ENCODE measurements around the gene NKAIN2.

Gene NKAIN2

GRCh38 chr6:124599656-124600055 is 796.0 kb downstream of the NKAIN2 start:
- no peak for DNase-seq (ENCODE audit: low spot score)

DNA sequence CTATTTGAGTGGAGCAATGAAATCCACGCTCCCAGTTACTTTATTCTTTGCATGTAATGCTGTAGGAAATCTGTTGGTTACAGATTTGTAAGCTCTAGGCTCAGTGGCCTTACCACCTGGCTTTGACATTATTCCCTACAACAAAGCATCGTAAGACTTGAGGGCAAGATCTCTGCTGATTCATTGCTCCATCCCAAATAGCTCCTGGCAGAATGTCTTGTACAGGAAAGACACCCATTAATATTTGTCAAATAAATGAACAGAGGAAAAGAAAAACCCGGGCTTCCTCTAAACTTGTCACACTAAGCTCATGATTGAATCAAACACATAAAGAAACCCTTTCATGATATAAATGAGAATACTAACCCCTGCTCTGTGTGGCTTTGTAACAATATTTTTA is 801.1 kb downstream of the NKAIN2 start:
- no peak for DNase-seq (ENCODE audit: low spot score)

- DNase-seq (ENCODE audit: low spot score), result no peak
Measured at GRCh38 chr6:124607119-124607627, 803.5 kb downstream of the NKAIN2 start.

GRCh38 chr6:124613031-124613430 is 809.4 kb downstream of the NKAIN2 start:
- no peak for DNase-seq (ENCODE audit: low spot score)

DNA sequence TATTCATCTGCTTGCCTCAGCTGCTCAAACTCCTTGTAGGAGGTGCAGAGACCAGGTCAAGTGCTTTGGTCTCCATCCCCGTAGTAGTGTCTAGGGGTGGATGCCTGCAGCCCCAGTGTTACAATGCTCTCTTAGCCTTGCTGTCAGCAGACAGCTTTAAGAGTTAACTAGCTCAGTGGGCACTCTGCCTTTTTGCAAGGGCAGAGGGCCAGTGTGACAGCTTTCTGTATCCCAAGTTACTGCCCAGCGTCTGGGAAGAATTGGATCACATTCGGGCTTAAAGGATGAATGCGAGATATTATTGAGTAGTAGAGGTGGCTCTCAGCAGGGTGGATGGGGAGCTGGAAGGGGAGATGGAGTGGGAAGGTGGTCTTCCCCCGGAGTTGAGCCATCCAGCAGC is 818.7 kb downstream of the NKAIN2 start:
- no peak for DNase-seq (ENCODE audit: low spot score)

DNA sequence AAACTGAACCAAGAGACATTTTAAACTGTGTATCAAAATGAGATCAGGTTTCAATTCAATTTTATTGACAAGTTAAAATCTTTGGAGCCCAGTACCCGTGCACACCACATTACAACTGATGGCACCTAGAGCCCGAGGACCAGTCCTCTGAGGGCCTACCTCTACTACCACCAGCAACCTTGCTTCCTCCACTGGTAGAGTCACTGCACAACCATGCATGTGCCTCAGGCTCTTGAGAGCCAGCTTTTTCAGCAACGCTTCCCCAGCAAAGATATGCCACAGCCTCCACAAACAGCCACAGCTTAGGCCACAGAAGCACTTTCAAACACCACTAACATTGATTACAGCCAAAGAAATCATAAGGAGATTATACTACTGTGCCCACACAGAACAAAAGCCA is 830.0 kb downstream of the NKAIN2 start:
- no peak for DNase-seq (ENCODE audit: low spot score)

GRCh38 chr6:124640432-124640831 is 836.8 kb downstream of the NKAIN2 start:
- no peak for DNase-seq (ENCODE audit: low spot score)

- DNase-seq (ENCODE audit: low spot score), result no peak
Measured at GRCh38 chr6:124655866-124656265, 852.2 kb downstream of the NKAIN2 start.

- DNase-seq (ENCODE audit: low spot score), result no peak
Measured at GRCh38 chr6:124658053-124658452, 854.4 kb downstream of the NKAIN2 start.

- DNase-seq (ENCODE audit: low spot score), result no peak
Measured at GRCh38 chr6:124659427-124659826, 855.8 kb downstream of the NKAIN2 start.

DNA sequence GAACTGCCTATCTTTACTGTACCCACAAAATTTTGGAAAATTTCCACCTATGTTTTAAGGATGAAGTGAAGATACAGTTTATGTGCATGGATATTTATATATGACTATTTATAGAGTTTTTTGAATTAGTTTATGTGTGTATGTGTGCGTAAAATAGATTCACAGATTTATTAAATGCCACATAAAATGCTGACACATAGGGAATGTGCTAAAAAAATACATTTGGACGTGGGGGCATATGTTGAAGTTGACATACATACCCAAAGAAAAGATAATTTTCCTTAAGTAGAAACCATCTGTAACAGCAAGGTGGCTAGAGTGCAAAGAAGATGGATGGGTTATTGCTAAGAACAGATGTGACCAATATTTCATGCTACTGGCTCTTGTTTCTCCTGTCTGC is 856.5 kb downstream of the NKAIN2 start:
- DNase-seq (ENCODE audit: low spot score), result no peak

DNA sequence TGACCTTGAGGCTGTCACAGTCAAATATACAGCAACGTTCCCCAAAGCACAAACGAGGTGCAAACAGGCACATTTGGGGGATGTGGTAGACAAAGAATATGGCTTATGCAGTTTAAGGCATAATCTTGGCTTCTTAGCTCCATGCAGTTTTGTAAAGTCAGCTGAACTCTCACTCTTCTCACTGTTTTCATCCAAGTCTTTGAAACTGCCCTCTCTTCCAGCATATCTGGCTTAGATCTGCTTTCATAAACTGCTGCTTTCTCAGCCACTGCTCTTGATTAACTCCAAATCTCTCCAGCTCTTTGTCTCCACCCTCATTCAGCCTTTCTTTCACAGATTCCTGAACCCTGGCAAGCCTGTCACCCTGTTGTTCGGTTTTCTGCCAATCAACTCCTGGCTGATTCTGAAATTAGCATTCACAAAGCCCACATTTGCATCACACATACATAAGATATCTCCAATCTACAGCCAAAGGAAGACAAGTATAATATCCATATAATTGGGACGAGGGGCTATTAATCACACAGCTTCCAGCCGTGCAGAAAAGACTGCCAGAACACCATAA is 857.5 kb downstream of the NKAIN2 start:
- DNase-seq (ENCODE audit: low spot score), result no peak

- DNase-seq (ENCODE audit: low spot score), result no peak
Measured at GRCh38 chr6:124668028-124668427, 864.4 kb downstream of the NKAIN2 start.

DNA sequence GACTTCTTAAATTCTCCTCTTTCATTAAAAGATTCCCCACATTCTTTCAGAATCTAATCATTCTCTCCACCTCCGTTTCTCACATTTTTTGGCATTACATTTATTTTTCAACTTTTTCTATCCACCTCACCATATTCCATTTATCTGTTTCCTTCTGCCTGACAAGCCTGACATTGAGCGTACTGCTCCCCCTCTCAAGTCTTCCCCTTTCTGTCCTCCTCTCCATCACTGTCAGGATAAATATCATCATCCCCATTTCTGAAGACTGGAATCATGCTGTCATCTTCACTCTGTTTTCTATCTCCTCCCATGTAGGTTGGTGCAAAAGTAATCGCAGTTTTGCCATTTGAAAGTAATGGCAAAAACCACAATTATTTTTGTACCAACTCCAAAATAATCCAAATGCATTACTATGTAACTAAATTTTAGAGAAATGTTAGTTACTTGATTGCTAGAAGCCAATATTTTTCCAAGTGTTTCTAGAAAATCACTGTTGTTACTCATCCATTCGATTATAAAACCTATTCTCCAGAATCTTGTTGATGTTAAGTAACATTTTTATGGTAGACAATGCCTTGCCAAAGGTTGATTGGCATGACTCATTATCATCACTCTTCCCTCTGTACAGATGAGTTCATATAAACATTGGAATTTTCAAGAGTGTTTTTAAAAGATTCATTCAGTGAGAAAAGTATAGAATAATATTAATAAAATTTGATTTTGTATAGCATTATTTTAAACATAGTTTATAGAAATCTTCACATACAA is 866.2 kb downstream of the NKAIN2 start:
- DNase-seq (ENCODE audit: low spot score), result no peak

DNA sequence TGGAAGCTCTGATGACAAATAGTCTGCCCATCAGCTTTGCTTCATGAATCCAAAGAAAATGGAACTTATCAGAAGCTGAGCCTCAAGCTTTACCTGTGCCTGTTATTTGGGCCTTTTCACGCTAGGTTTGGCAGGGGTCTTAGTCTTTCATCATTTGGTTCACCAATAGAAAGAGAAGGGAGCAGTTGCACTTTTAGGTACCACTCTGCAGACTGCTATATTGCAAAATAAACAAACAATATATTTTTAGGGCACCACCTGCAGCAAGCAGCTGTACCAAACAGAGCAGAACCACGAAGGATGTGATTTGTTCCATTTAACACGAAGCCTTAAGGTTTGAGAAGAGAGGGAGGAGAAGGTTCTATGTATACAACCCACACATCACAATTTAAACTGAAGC is 867.1 kb downstream of the NKAIN2 start:
- no peak for DNase-seq (ENCODE audit: low spot score)

DNA sequence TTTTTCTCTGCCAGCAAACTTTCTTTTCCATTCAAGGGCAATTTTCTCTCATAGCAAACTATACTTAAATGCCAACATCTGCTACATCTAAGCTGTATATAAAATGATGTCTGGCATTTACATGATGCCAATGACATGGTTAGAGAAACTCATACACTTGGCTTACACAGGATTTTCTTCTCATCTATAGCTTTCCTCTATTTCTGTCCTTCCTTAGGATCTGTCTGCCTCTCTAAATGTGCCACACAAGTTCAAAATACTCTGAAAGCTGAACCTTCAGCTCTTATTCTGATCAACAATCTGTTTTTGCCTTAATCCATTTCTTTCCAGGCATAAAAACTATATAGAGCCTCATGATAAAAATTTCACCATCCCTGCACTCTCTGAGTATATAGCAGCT is 867.7 kb downstream of the NKAIN2 start:
- DNase-seq (ENCODE audit: low spot score), result no peak

DNA sequence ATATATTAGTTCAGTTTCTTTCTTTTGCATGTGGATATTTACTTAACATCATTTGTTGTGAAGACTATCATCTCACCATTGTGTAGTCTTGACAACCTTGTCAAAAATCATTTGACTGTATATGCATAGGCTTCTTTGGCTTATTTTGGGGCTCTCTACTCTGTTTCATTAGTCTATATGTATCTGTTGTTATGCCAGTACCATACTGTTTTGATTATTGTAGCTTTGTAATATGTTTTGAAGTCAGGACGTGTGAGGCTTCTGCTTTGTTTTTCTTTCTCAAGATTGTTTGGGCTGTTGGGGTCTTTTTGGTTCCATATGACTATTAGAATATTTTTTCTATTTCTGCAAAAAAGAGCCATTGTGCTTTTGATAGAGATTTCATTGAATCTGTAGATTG is 870.4 kb downstream of the NKAIN2 start:
- no peak for DNase-seq (ENCODE audit: low spot score)

DNA sequence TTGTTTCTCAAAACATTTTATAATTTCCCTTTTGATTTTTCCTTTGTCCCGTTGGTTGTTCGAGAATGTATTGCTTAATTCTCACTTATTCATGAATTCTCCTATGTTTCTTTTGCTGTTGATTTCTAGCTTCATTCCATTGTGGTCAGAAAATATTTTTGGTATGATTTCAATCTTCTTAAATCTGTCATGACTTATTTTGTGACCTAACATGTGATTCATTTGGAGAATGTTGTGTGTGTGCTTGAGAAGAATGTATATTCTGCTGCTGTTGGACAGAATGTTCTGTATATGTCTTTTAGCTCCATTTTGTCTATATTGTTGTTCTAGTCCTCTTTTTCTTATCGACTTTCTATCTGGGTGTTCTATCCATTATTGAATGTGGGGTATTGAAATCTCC is 872.4 kb downstream of the NKAIN2 start:
- no peak for DNase-seq (ENCODE audit: low spot score)

DNA sequence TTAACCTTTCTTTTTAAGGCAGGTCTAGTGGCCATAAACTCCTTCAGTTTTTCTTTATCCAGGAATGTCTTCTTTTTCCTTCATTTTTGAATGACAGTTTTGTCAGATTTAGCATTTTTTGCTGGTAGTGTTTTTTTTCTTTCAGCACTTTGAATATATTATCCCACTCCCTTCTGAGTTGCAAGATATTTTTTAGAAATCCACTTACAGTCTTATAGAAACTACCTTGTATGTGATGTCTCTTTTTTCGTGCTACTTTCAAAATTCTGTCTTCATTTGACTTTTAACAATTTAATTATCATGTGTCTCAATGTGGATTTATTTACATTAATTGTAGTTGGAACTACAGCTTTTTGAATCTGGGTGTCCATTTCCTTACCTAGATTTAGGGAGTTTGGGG is 874.2 kb downstream of the NKAIN2 start:
- no peak for DNase-seq (ENCODE audit: low spot score)

- no peak for DNase-seq (ENCODE audit: low spot score)
Measured at GRCh38 chr6:124679387-124679786, 875.7 kb downstream of the NKAIN2 start.

- DNase-seq (ENCODE audit: low spot score), result no peak
Measured at GRCh38 chr6:124682751-124683150, 879.1 kb downstream of the NKAIN2 start.

DNA sequence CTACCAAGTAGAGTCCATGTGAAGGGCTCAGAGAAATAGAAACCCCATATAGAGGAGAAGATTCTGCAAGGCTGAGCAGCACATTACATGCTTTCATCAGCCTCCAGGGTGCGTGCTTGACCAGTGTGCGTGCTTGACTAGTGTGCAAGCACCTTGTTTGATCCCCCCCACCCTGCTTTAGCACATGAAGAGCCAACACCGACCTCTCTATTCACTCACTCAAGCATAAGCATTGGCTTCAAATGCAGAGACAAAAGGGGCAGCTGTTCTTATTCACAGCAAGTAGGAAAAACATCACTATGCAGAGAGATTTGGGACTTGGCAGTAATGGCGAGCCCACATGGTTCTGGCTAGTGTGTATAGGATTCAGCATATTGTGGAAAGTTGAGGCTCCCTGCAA is 879.8 kb downstream of the NKAIN2 start:
- no peak for DNase-seq (ENCODE audit: low spot score)

DNA sequence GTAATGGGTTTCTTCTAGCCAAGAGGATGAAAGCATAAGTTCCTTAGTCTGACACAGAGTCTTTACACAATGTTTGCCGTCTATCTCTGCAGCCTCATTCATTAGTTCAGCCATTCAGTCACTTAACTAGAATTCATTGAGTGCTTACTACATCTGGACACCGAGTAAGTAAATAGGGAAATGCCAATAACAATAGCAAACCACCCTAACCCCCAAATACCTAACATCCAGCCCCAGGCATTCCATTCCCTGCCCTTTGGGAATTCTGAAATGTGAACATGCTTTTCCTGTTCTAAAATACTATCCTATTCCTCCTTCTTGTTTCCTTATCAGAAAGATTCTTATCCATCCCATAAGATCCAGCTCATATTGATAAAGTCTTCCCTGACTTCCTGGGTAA is 881.0 kb downstream of the NKAIN2 start:
- DNase-seq (ENCODE audit: low spot score), result no peak

DNA sequence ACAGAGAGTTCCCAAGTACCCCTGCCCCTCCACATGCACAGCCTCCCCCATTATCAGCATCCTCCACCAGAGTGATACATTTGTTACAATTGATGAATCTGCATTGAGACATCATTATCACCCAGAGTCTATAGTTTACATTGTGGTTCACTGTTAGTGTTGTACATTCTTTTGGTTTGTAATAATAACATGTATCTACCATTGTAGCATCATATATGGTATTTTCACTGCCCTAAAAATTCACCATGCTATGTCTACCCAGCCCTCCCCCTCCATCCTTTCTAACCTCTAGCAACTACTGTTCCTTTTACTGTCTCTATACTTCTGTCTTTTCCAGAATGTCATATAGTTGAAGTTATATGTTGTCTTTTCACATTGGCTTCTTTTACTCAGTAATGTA is 884.7 kb downstream of the NKAIN2 start:
- DNase-seq (ENCODE audit: low spot score), result no peak
